Erythroblast (primary cell): ENCODE data around the gene AP4B1.

ENCODE experiments used
- GATA1 ChIP-seq: IDR thresholded peaks from 2 replicates; pipeline ENCODE4 v1.6.1; 2011; ENCODE audit warnings: low read depth, mild to moderate bottlenecking, control low read depth, low read length, moderate library complexity
- POLR2A ChIP-seq: IDR thresholded peaks from 2 replicates; pipeline ENCODE4 v1.6.1; 2011; ENCODE audit warnings: mild to moderate bottlenecking, low read length

GRCh38 chr1:113913887-113914664 is 9.5 kb upstream of the AP4B1 start:
- TF ChIP-seq POLR2A (peak; percentile 55), GATA1 (peak; percentile 93)
